SU-DHL-6 (cell line): ENCODE results near the gene PRODH2.

ENCODE experiments used
- CTCF ChIP-seq: fragments of 200-600 bp; sonication (generic); IDR thresholded peaks from one replicate; pipeline ENCODE4 v1.5.1; 2017; ENCODE audit warnings: antibody characterized with exemption, mild to moderate bottlenecking, low read length, moderate library complexity; ENCODE audit not compliant: insufficient read depth, poor library complexity, severe bottlenecking
- EZH2phosphoT487 ChIP-seq: fragments of 200-600 bp; sonication (generic), shearing (Covaris generic); conservative IDR thresholded peaks from 2 replicates; pipeline ENCODE4 v1.6.1; 2018; ENCODE audit warnings: mild to moderate bottlenecking, antibody characterized with exemption, low read length, moderate library complexity, mixed read lengths

- no peak for TF ChIP-seq CTCF
- TF ChIP-seq EZH2phosphoT487 = no peak
Observed at GRCh38 chr19:35796645-35797542, 15.8 kb downstream of the PRODH2 start.
